Right lobe of liver (tissue), 4 donors: Measurements from ENCODE around the gene EIPR1.

Experiments
- POLR2A ChIP-seq: fragments of 450-650 bp; IDR thresholded peaks from one replicate; pipeline ENCODE4 v1.6.1; 2017; ENCODE audit warnings: antibody characterized with exemption, mild to moderate bottlenecking
- TF ChIP-seq, protein P1 (sequence below), 4 donors: fragments of 200-600 bp in 3 of 4; fragments of 450-650 bp in 1 of 4; IDR thresholded peaks; one replicate each; pipeline versions ENCODE4 v1.5.1 to v1.8.0; 2016 to 2022; ENCODE audit warnings: antibody characterized with exemption in 4 of 4, mild to moderate bottlenecking in 2 of 4
- donor health status: DM: no; HTN: no; CAD: no.
- donor health status: DM: no; HTN: no; CAD: no.
- donor health status: DM: no; HTN: yes; CAD: no.

DNA sequence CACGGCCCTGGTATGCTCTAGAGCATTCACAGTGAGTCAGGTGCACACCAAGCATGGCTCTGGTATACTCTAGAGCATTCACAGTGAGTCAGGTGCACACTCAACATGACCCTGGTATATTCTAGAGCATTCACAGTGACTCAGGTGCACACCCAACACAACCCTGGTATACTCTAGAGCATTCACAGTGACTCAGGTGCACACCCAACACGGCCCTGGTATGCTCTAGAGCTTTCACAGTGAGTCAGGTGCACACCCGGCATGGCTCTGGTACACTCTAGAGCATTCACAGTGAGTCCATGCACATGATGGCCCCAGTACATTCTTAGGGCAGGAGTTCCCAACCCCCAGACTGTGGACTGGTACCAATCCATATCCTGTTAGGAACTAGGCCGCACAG lies 158.1 kb downstream of the EIPR1 start:
- TF ChIP-seq, protein P1, sequence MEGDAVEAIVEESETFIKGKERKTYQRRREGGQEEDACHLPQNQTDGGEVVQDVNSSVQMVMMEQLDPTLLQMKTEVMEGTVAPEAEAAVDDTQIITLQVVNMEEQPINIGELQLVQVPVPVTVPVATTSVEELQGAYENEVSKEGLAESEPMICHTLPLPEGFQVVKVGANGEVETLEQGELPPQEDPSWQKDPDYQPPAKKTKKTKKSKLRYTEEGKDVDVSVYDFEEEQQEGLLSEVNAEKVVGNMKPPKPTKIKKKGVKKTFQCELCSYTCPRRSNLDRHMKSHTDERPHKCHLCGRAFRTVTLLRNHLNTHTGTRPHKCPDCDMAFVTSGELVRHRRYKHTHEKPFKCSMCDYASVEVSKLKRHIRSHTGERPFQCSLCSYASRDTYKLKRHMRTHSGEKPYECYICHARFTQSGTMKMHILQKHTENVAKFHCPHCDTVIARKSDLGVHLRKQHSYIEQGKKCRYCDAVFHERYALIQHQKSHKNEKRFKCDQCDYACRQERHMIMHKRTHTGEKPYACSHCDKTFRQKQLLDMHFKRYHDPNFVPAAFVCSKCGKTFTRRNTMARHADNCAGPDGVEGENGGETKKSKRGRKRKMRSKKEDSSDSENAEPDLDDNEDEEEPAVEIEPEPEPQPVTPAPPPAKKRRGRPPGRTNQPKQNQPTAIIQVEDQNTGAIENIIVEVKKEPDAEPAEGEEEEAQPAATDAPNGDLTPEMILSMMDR (IDR thresholded peaks at IDR 0.05) = no peak
- TF ChIP-seq POLR2A = no peak
